H1 (cell line): ENCODE results near the gene GDF15. TPM values are rescaled to one million over a fixed set of nuclear protein-coding genes. Genes with fewer than 3 reads are reported as not detected.

Experiments used
- CTCF ChIA-PET: fragments of 300-600 bp; sonication (Branson Sonifier 250); formaldehyde crosslinking; loops from one replicate; lab custom pipeline; 2021; ENCODE audit not compliant: partially characterized antibody; lab: Charles Lee
- POLR2A ChIA-PET: fragments of 300-600 bp; sonication (Branson Sonifier 250); formaldehyde crosslinking; loops from one replicate; lab custom pipeline; 2021; ENCODE audit warnings: inconsistent platforms; ENCODE audit not compliant: partially characterized antibody; lab: Charles Lee
- DNase-seq, 2 experiments: peaks; one replicate each; pipeline versions ENCODE4 v3.0.0 to v3.0.0-alpha.2; 2010 to 2022; ENCODE audit warnings: low spot score in 2 of 2, low read depth in 1 of 2, mixed read lengths in 1 of 2
- FAIRE-seq: peaks from 2 replicates; lab custom pipeline; 2011; peaks lifted over from hg19 to GRCh38; lab: Jason Lieb, UNC
- H2AFZ ChIP-seq: 2 replicates; pipeline ENCODE4 v1.8.1; 2012; ENCODE audit warnings: low read length, inconsistent platforms
- H2AK5ac ChIP-seq: 2 replicates; pipeline ENCODE4 v1.6.1; 2013; ENCODE audit warnings: low read depth, low read length
- H2BK120ac ChIP-seq: replicated peaks from 2 replicates; pipeline ENCODE3; 2013; ENCODE audit warnings: low read depth, low read length, inconsistent platforms
- H2BK12ac ChIP-seq: 2 replicates; pipeline ENCODE4 v1.6.1; 2013; ENCODE audit warnings: low read depth, low read length
- H2BK15ac ChIP-seq: 2 replicates; pipeline ENCODE4 v1.6.1; 2013; ENCODE audit warnings: low read length
- H2BK20ac ChIP-seq: 2 replicates; pipeline ENCODE4 v1.6.1; 2013; ENCODE audit warnings: low read length
- H2BK5ac ChIP-seq: 2 replicates; pipeline ENCODE4 v1.6.1; 2013; ENCODE audit warnings: low read depth, low read length
- H3K14ac ChIP-seq: 2 replicates; pipeline ENCODE4 v1.6.1; 2013; ENCODE audit warnings: inconsistent platforms; ENCODE audit not compliant: insufficient read length
- H3K18ac ChIP-seq: 2 replicates; pipeline ENCODE4 v1.6.1; 2013; ENCODE audit warnings: low read length; ENCODE audit errors: extremely low read depth
- H3K23ac ChIP-seq: 2 replicates; pipeline ENCODE4 v1.6.1; 2013; ENCODE audit warnings: inconsistent platforms; ENCODE audit not compliant: insufficient read length
- H3K23me2 ChIP-seq: 2 replicates; pipeline ENCODE4 v1.6.1; 2013; ENCODE audit warnings: low read depth, low read length
- H3K27ac ChIP-seq: 2 replicates; pipeline ENCODE4 v1.6.1; 2011; ENCODE audit warnings: low read depth, low read length, inconsistent platforms
- H3K27me3 ChIP-seq, 4 experiments: replicated peaks in 1 of 4; 1 replicate in 1 of 4; 2 replicates in 3 of 4; pipeline versions ENCODE4 v1.6.1 to v1.8.1; 2011 to 2013; ENCODE audit warnings: low read length in 3 of 4, mild to moderate bottlenecking in 3 of 4, inconsistent platforms in 2 of 4, mixed read lengths in 2 of 4, moderate library complexity in 1 of 4; ENCODE audit not compliant: control insufficient read depth in 3 of 4, insufficient read depth in 3 of 4; ENCODE audit errors: extremely low read depth in 1 of 4
- H3K36me3 ChIP-seq, 4 experiments: 2 replicates each; pipeline versions ENCODE4 v1.6.1 to v1.8.1; 2011 to 2013; ENCODE audit warnings: mild to moderate bottlenecking in 4 of 4, low read length in 3 of 4, moderate library complexity in 2 of 4, control low read depth in 1 of 4, inconsistent platforms in 1 of 4; ENCODE audit not compliant: insufficient read depth in 4 of 4, control insufficient read depth in 2 of 4
- H3K4ac ChIP-seq: replicated peaks from 2 replicates; pipeline ENCODE3; 2013; ENCODE audit warnings: low read length, low read depth, mixed read lengths, inconsistent platforms; ENCODE audit not compliant: insufficient read length
- H3K4me1 ChIP-seq, 4 experiments: replicated peaks in 1 of 4; 1 replicate in 1 of 4; 2 replicates in 3 of 4; pipeline versions ENCODE4 v1.6.1 to v1.8.1; 2011 to 2013; ENCODE audit warnings: low read length in 3 of 4, inconsistent platforms in 2 of 4, mixed read lengths in 1 of 4; ENCODE audit not compliant: insufficient read depth in 4 of 4, control insufficient read depth in 3 of 4
- H3K4me2 ChIP-seq, 2 experiments: 2 replicates each; pipeline versions ENCODE4 v1.6.1 to v1.8.1; 2011 to 2013; ENCODE audit warnings: low read depth in 2 of 2, low read length in 2 of 2, control low read depth in 1 of 2, inconsistent platforms in 1 of 2, mild to moderate bottlenecking in 1 of 2; ENCODE audit not compliant: insufficient read depth in 1 of 2
- H3K4me3 ChIP-seq, 4 experiments: fragments of 200-600, 300-600 bp in 1 of 4; sonication (generic), shearing (Covaris generic), sonication (Bioruptor Twin) in 1 of 4; 2 replicates each; pipeline versions ENCODE4 v1.5.1 to v1.8.1; 2011 to 2016; ENCODE audit warnings: low read length in 4 of 4, low read depth in 3 of 4, control low read depth in 2 of 4, inconsistent platforms in 2 of 4, mild to moderate bottlenecking in 2 of 4, mixed read lengths in 1 of 4, moderate library complexity in 1 of 4; ENCODE audit not compliant: insufficient read depth in 2 of 4; ENCODE audit errors: extremely low read depth in 1 of 4
- H3K56ac ChIP-seq: replicated peaks from 2 replicates; pipeline ENCODE3; 2013; ENCODE audit warnings: low read depth, mild to moderate bottlenecking, mixed read lengths, low read length, inconsistent platforms; ENCODE audit not compliant: insufficient read length
- H3K79me1 ChIP-seq: 2 replicates; pipeline ENCODE4 v1.6.1; 2013; ENCODE audit warnings: low read depth, low read length, control low read depth
- H3K79me2 ChIP-seq, 2 experiments: 2 replicates each; pipeline versions ENCODE4 v1.6.1 to v1.8.1; 2012 to 2013; ENCODE audit warnings: low read length in 2 of 2, mild to moderate bottlenecking in 2 of 2, inconsistent platforms in 1 of 2; ENCODE audit not compliant: insufficient read depth in 2 of 2, control insufficient read depth in 1 of 2
- H3K9ac ChIP-seq, 4 experiments: replicated peaks in 1 of 4; 1 replicate in 1 of 4; 2 replicates in 3 of 4; pipeline versions ENCODE4 v1.6.1 to v1.8.1; 2011 to 2013; ENCODE audit warnings: low read depth in 3 of 4, low read length in 3 of 4, control low read depth in 2 of 4, mild to moderate bottlenecking in 2 of 4, moderate library complexity in 2 of 4, inconsistent platforms in 1 of 4; ENCODE audit errors: extremely low read depth in 1 of 4
- H3K9me3 ChIP-seq, 2 experiments: 2 replicates each; pipeline versions ENCODE4 v1.6.1 to v1.8.1; 2012 to 2013; ENCODE audit warnings: mild to moderate bottlenecking in 2 of 2, moderate library complexity in 2 of 2, control low read depth in 1 of 2, inconsistent platforms in 1 of 2, low read depth in 1 of 2, low read length in 1 of 2, mixed read lengths in 1 of 2; ENCODE audit not compliant: insufficient read depth in 2 of 2
- H4K20me1 ChIP-seq, 2 experiments: replicated peaks in 1 of 2; 2 replicates each; pipeline versions ENCODE3 to v1.8.1; 2011 to 2013; ENCODE audit warnings: inconsistent platforms in 2 of 2, low read length in 2 of 2, mild to moderate bottlenecking in 1 of 2; ENCODE audit not compliant: insufficient read depth in 2 of 2, control insufficient read depth in 1 of 2
- H4K5ac ChIP-seq: 2 replicates; pipeline ENCODE4 v1.6.1; 2013; ENCODE audit warnings: low read length, low read depth, mixed read lengths, inconsistent platforms; ENCODE audit not compliant: insufficient read length
- H4K8ac ChIP-seq: 2 replicates; pipeline ENCODE4 v1.8.0; 2013; ENCODE audit warnings: mild to moderate bottlenecking, moderate library complexity, low read length, inconsistent platforms; ENCODE audit not compliant: insufficient read depth; ENCODE audit errors: extremely low read depth
- H4K91ac ChIP-seq: replicated peaks from 2 replicates; pipeline ENCODE3; 2013; ENCODE audit warnings: low read length, mixed read lengths, inconsistent platforms; ENCODE audit not compliant: insufficient read length
- CHD2 ChIP-seq: IDR thresholded peaks from 2 replicates; pipeline ENCODE4 v1.6.1; 2012; ENCODE audit warnings: low read length, improper control_type of control experiment
- CREB1 ChIP-seq: IDR thresholded peaks from 2 replicates; pipeline ENCODE4 v1.6.1; 2012; ENCODE audit warnings: inconsistent platforms
- FOSL1 ChIP-seq: IDR thresholded peaks from 2 replicates; pipeline ENCODE4 v1.6.1; 2011; ENCODE audit warnings: mild to moderate bottlenecking, low read depth, low read length, moderate library complexity; ENCODE audit not compliant: insufficient read depth
- SAP30 ChIP-seq: fragments of 300-600 bp; sonication (generic); IDR thresholded peaks from 2 replicates; pipeline ENCODE4 v1.7.1; 2012; ENCODE audit warnings: low read length, moderate library complexity, mild to moderate bottlenecking, inconsistent platforms; ENCODE audit not compliant: insufficient read depth, insufficient replicate concordance
- SIX5 ChIP-seq: IDR thresholded peaks from 2 replicates; pipeline ENCODE4 v1.6.1; 2011; ENCODE audit warnings: mild to moderate bottlenecking, low read depth, low read length
- WGBS, 2 experiments: shearing (Covaris generic) in 1 of 2; methylation state at CpG; one replicate each; pipeline versions ENCODE4 v1.1.6 to v1.1.7; 2013 to 2015; ENCODE audit warnings: low lambda C conversion rate in 2 of 2, mixed read lengths in 2 of 2, inconsistent platforms in 1 of 2, low coverage in 1 of 2, missing lambda C conversion rate in 1 of 2; ENCODE audit not compliant: insufficient replicate concordance in 2 of 2, insufficient coverage in 1 of 2, insufficient read length in 1 of 2; ENCODE audit errors: extremely low coverage in 1 of 2, missing lambda C conversion rate in 1 of 2; 5-methylcytosine and 5-hydroxymethylcytosine counted together
- polyA plus RNA-seq, 7 experiments: library from polyadenylated mRNA; depleted of rRNA in 3 of 7; stranded (reverse) in 5 of 7; unstranded in 2 of 7; fragments of >200 nt in 5 of 7; fragments of 200-250 nt in 2 of 7; gene quantifications; 1 replicate in 5 of 7; 2 replicates in 1 of 7; 4 replicates in 1 of 7; pipeline versions ENCODE4 v1.2.1 to v1.2.3, GENCODE V29; 2011 to 2013; ENCODE audit warnings: missing spikeins in 2 of 7, mixed read lengths in 2 of 7
- total RNA-seq: library from RNA; stranded (reverse); fragmentation: NEBNext Ultra II Directional; extraction: Animal tissue kit (Norgen Biotek cat#: 25700); gene quantifications from 2 replicates; pipeline ENCODE4 v1.2.1, GENCODE V29; 2021
- TF ChIP-seq, protein P1 (sequence below): IDR thresholded peaks from 2 replicates; pipeline ENCODE4 v1.6.1; 2011; ENCODE audit warnings: low read depth, mild to moderate bottlenecking, low read length; ENCODE audit not compliant: insufficient read depth

The GDF15 gene
- total and polyA plus RNA-seq, 2 of the 8 experiments (the other 6 are each of a cell fraction or from before 2014, with no cell fraction given): 4.1 to 8.5 TPM

DNA sequence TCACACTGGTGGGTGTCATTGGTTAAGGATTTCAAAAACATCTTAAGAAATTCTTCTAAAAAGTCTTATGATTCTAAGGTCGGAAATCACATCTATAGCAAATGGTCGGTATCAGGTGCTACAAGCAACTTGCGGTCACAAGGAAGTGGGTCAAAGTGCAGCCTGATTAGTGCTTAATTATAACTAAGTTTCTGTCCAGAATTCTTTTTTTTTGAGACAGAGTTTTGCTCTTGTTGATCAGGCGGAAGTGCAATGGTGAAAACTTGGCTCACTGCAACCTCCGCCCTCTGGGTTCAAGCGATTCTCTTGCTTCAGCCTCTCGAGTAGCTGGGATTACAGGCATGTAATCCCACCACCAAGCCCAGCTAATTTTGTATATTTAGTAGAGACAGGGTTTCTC, 1.2 kb upstream of the GDF15 start:
- Histone ChIP-seq H3K4ac (no peak overlapping the region), H3K27me3 (peaks cover 0 to 20% (median 12%) of the 10 kb centered on the region in 4 experiments; a peak in 6 of 7 replicates), H2AK5ac (peak overlapping the region; percentile 29; the same call in 1 of the 2 replicates), H3K23me2 (peaks cover 2% of the 10 kb centered on the region; the same call in 1 of the 2 replicates), H3K9ac (no peak overlapping the region), H3K9me3 (no peaks in the 10 kb centered on the region), H3K14ac (no peak overlapping the region), H3K4me1 (peaks cover 3 to 6% (median 4%) of the 10 kb centered on the region in 4 experiments), H4K5ac (no peak overlapping the region), H3K18ac (no peak overlapping the region), H3K4me3 (no peak overlapping the region), H2BK120ac (peak overlapping the region; percentile 72), H2BK5ac (peak overlapping the region; percentile 3; the same call in 1 of the 2 replicates), H2BK12ac (0 out of 2 replicates have a peak overlapping the region, but pooled peaks have one; percentile 7), H2AFZ (no peak overlapping the region), H2BK20ac (no peak overlapping the region), H3K79me1 (no peaks in the 10 kb centered on the region), H4K8ac (no peak overlapping the region), H3K56ac (no peak overlapping the region), H4K91ac (peak overlapping the region; percentile 15), H2BK15ac (no peak overlapping the region), H3K23ac (no peak overlapping the region), H4K20me1 (no peaks in the 10 kb centered on the region), H3K36me3 (no peaks in the 10 kb centered on the region), H3K79me2 (no peaks in the 10 kb centered on the region), H3K27ac (no peak overlapping the region), H3K4me2 (no peak overlapping the region)
- WGBS, 2 experiments: 94% methylated on average over 7 of the region's 7 CpGs; no CpG with 5 or more reads in 1 of the 2 experiments
- no peak for FAIRE-seq
- CTCF ChIA-PET: interaction anchor here (1.4 to 10.4 kb wide), 4 partner anchors 17 to 66 kb away, joined by 3 to 177 read pairs (median 90); partner anchors contain the start of genes LRRC25 and SSBP4
- DNase-seq: no peak
- POLR2A ChIA-PET: interaction anchor here (0.6 kb wide), 1 partner anchor 26 kb away, joined by 3 read pairs; no protein-coding TSS in a partner anchor
- TF ChIP-seq CREB1 (no peak), SIX5 (no peak), FOSL1 (no peak), SAP30 (no peak), CHD2 (no peak)
- TF ChIP-seq, protein P1, sequence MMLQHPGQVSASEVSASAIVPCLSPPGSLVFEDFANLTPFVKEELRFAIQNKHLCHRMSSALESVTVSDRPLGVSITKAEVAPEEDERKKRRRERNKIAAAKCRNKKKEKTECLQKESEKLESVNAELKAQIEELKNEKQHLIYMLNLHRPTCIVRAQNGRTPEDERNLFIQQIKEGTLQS: no peak
